ENCODE data around the gene CPA4. TPM values are rescaled to one million over a fixed set of nuclear protein-coding genes. Genes with fewer than 3 reads are reported as not detected.
A peak's percentile ranks its signal among the peaks of the same experiment; 100 is the strongest.

Gene CPA4
- total and polyA plus RNA-seq, 5 donors from 2014 or later, result not detected

GRCh38 chr7:130365511-130366441 is 72.8 kb downstream of the CPA4 start:
- Histone ChIP-seq H3K27me3 (ENCODE audit: control insufficient read depth, insufficient read depth, low read length) (no peaks in the 10 kb centered on the region), H3K36me3 (ENCODE audit: control insufficient read depth, insufficient read depth, low read length) (no peaks in the 10 kb centered on the region), H3K9me3 (ENCODE audit: control insufficient read depth in 2 of 2, low read length in 2 of 2) (no peaks in the 10 kb centered on the region), H3K4me1 (ENCODE audit: control insufficient read depth, insufficient read depth, low read length, poor library complexity, severe bottlenecking) (peaks cover 33% of the 10 kb centered on the region), H3K4me3 (ENCODE audit: low read depth, low read length) (peak overlapping the region; percentile 47), H3K27ac (ENCODE audit: insufficient read depth, low read length, poor library complexity, severe bottlenecking) (peak overlapping the region; percentile 64)
- Mint-ChIP-seq H3K27me3 (no peaks in the 10 kb centered on the region), H3K4me3 (peak overlapping the region; percentile 23 to 94 (median 84)), H3K4me1 (peaks cover 6 to 58% (median 28%) of the 10 kb centered on the region in 4 donors), H3K27ac (peak overlapping the region in 2 of 3 donors; percentile 77 to 92), H3K36me3 (no peaks in the 10 kb centered on the region), H3K9me3 (peaks cover 0 to 3% (median 0%) of the 10 kb centered on the region in 7 donors)
- ATAC-seq (ENCODE audit: low read depth in 2 of 2) (no peak), DNase-seq (peak in 2 of 3 donors; percentile 21 to 59)

GRCh38 chr7:130366564-130366963 is 73.6 kb downstream of the CPA4 start:
- peak overlapping the region; percentile 82 to 94 (median 84) for H3K4me3 Mint-ChIP-seq
- H3K4me1 Mint-ChIP-seq, result peaks cover 6 to 58% (median 28%) of the 10 kb centered on the region in 4 donors
- no peaks in the 10 kb centered on the region for H3K9me3 ChIP-seq (ENCODE audit: control insufficient read depth in 2 of 2, low read length in 2 of 2)
- H3K9me3 Mint-ChIP-seq, result peaks cover 0 to 3% (median 0%) of the 10 kb centered on the region in 7 donors
- ATAC-seq (ENCODE audit: low read depth in 2 of 2) (no peak), DNase-seq (no peak)
- H3K27ac ChIP-seq (ENCODE audit: insufficient read depth, low read length, poor library complexity, severe bottlenecking), result peak overlapping the region; percentile 64
- H3K36me3 ChIP-seq (ENCODE audit: control insufficient read depth, insufficient read depth, low read length), result no peaks in the 10 kb centered on the region
- no peaks in the 10 kb centered on the region for H3K36me3 Mint-ChIP-seq
- no peaks in the 10 kb centered on the region for H3K27me3 ChIP-seq (ENCODE audit: control insufficient read depth, insufficient read depth, low read length)
- H3K4me3 ChIP-seq (ENCODE audit: low read depth, low read length), result peak overlapping the region; percentile 47
- H3K27ac Mint-ChIP-seq, result peak overlapping the region in 2 of 3 donors; percentile 73 to 92
- peaks cover 33% of the 10 kb centered on the region for H3K4me1 ChIP-seq (ENCODE audit: control insufficient read depth, insufficient read depth, low read length, poor library complexity, severe bottlenecking)
- no peaks in the 10 kb centered on the region for H3K27me3 Mint-ChIP-seq

GRCh38 chr7:130367088-130367755 is 74.3 kb downstream of the CPA4 start:
- no peaks in the 10 kb centered on the region for H3K36me3 ChIP-seq (ENCODE audit: control insufficient read depth, insufficient read depth, low read length)
- Mint-ChIP-seq H3K27me3 (no peaks in the 10 kb centered on the region), H3K27ac (peak overlapping the region in 2 of 3 donors; percentile 73 to 92), H3K9me3 (peaks cover 0 to 3% (median 0%) of the 10 kb centered on the region in 7 donors), H3K4me1 (peaks cover 6 to 62% (median 28%) of the 10 kb centered on the region in 4 donors), H3K4me3 (peak overlapping the region; percentile 82 to 94 (median 84)), H3K36me3 (peaks cover 4% of the 10 kb centered on the region)
- H3K27me3 ChIP-seq (ENCODE audit: control insufficient read depth, insufficient read depth, low read length), result no peaks in the 10 kb centered on the region
- peak overlapping the region; percentile 47 for H3K4me3 ChIP-seq (ENCODE audit: low read depth, low read length)
- peaks cover 33% of the 10 kb centered on the region for H3K4me1 ChIP-seq (ENCODE audit: control insufficient read depth, insufficient read depth, low read length, poor library complexity, severe bottlenecking)
- peak in 1 of 2 donors; percentile 86 for ATAC-seq (ENCODE audit: low read depth in 2 of 2)
- peak in 2 of 3 donors; percentile 78 to 90 for DNase-seq
- H3K9me3 ChIP-seq (ENCODE audit: control insufficient read depth in 2 of 2, low read length in 2 of 2), result no peaks in the 10 kb centered on the region
- peak overlapping the region; percentile 71 for H3K27ac ChIP-seq (ENCODE audit: insufficient read depth, low read length, poor library complexity, severe bottlenecking)

- H3K4me3 Mint-ChIP-seq, result peak overlapping the region in 3 of 4 donors; percentile 82 to 94 (median 86)
- no peaks in the 10 kb centered on the region for H3K27me3 ChIP-seq (ENCODE audit: control insufficient read depth, insufficient read depth, low read length)
- H3K4me3 ChIP-seq (ENCODE audit: low read depth, low read length), result peak overlapping the region; percentile 51
- ATAC-seq (ENCODE audit: low read depth in 2 of 2) (no peak), DNase-seq (peak in 1 of 3 donors; percentile 40)
- H3K27me3 Mint-ChIP-seq, result no peaks in the 10 kb centered on the region
- peaks cover 6 to 62% (median 28%) of the 10 kb centered on the region in 4 donors for H3K4me1 Mint-ChIP-seq
- H3K9me3 Mint-ChIP-seq, result peaks cover 0 to 3% (median 0%) of the 10 kb centered on the region in 7 donors
- peak overlapping the region; percentile 71 for H3K27ac ChIP-seq (ENCODE audit: insufficient read depth, low read length, poor library complexity, severe bottlenecking)
- H3K4me1 ChIP-seq (ENCODE audit: control insufficient read depth, insufficient read depth, low read length, poor library complexity, severe bottlenecking), result peaks cover 33% of the 10 kb centered on the region
- no peaks in the 10 kb centered on the region for H3K9me3 ChIP-seq (ENCODE audit: control insufficient read depth in 2 of 2, low read length in 2 of 2)
- peak overlapping the region; percentile 38 to 92 (median 73) for H3K27ac Mint-ChIP-seq
- peaks cover 4% of the 10 kb centered on the region for H3K36me3 Mint-ChIP-seq
- no peaks in the 10 kb centered on the region for H3K36me3 ChIP-seq (ENCODE audit: control insufficient read depth, insufficient read depth, low read length)
Measured at GRCh38 chr7:130367836-130368746, 75.1 kb downstream of the CPA4 start.

- no peaks in the 10 kb centered on the region for H3K9me3 ChIP-seq (ENCODE audit: control insufficient read depth in 2 of 2, low read length in 2 of 2)
- H3K4me3 ChIP-seq (ENCODE audit: low read depth, low read length), result peak overlapping the region; percentile 51
- peak in 1 of 3 donors; percentile 68 for DNase-seq
- Mint-ChIP-seq H3K36me3 (peaks cover 4% of the 10 kb centered on the region), H3K4me1 (peaks cover 6 to 59% (median 28%) of the 10 kb centered on the region in 4 donors), H3K4me3 (peak overlapping the region; percentile 53 to 94 (median 84)), H3K27me3 (no peaks in the 10 kb centered on the region), H3K27ac (peak overlapping the region; percentile 20 to 92 (median 73)), H3K9me3 (peaks cover 0 to 3% (median 0%) of the 10 kb centered on the region in 7 donors)
- H3K27me3 ChIP-seq (ENCODE audit: control insufficient read depth, insufficient read depth, low read length), result no peaks in the 10 kb centered on the region
- no peak for ATAC-seq (ENCODE audit: low read depth in 2 of 2)
- no peaks in the 10 kb centered on the region for H3K36me3 ChIP-seq (ENCODE audit: control insufficient read depth, insufficient read depth, low read length)
- peaks cover 33% of the 10 kb centered on the region for H3K4me1 ChIP-seq (ENCODE audit: control insufficient read depth, insufficient read depth, low read length, poor library complexity, severe bottlenecking)
- H3K27ac ChIP-seq (ENCODE audit: insufficient read depth, low read length, poor library complexity, severe bottlenecking), result peak overlapping the region; percentile 30
Measured at GRCh38 chr7:130369110-130369711, 76.2 kb downstream of the CPA4 start.

- Mint-ChIP-seq H3K27ac (peak overlapping the region in 2 of 3 donors; percentile 73 to 92), H3K27me3 (no peaks in the 10 kb centered on the region), H3K36me3 (peaks cover 4% of the 10 kb centered on the region), H3K9me3 (peaks cover 0 to 3% (median 0%) of the 10 kb centered on the region in 7 donors), H3K4me3 (peak overlapping the region; percentile 53 to 94 (median 84)), H3K4me1 (peaks cover 6 to 56% (median 27%) of the 10 kb centered on the region in 4 donors)
- Histone ChIP-seq H3K4me1 (ENCODE audit: control insufficient read depth, insufficient read depth, low read length, poor library complexity, severe bottlenecking) (peaks cover 33% of the 10 kb centered on the region), H3K4me3 (ENCODE audit: low read depth, low read length) (peak overlapping the region; percentile 51), H3K27me3 (ENCODE audit: control insufficient read depth, insufficient read depth, low read length) (no peaks in the 10 kb centered on the region), H3K27ac (ENCODE audit: insufficient read depth, low read length, poor library complexity, severe bottlenecking) (no peak overlapping the region), H3K9me3 (ENCODE audit: control insufficient read depth in 2 of 2, low read length in 2 of 2) (no peaks in the 10 kb centered on the region), H3K36me3 (ENCODE audit: control insufficient read depth, insufficient read depth, low read length) (no peaks in the 10 kb centered on the region)
- DNase-seq (no peak), ATAC-seq (ENCODE audit: low read depth in 2 of 2) (no peak)
Measured at GRCh38 chr7:130369831-130370550, 77.0 kb downstream of the CPA4 start.
